ENCODE data around the gene LMF1. TPM values are rescaled to one million over a fixed set of nuclear protein-coding genes. Genes with fewer than 3 reads are reported as not detected.
"Not testable (repeated sequence)": the region's sequence is repeated elsewhere in the genome, so short reads cannot be mapped to it uniquely, and the experiment has no call there.

The LMF1 gene
- total RNA-seq, 3 donors from 2014 or later, result 14.1 to 26.4 (median 21.4) TPM

DNA sequence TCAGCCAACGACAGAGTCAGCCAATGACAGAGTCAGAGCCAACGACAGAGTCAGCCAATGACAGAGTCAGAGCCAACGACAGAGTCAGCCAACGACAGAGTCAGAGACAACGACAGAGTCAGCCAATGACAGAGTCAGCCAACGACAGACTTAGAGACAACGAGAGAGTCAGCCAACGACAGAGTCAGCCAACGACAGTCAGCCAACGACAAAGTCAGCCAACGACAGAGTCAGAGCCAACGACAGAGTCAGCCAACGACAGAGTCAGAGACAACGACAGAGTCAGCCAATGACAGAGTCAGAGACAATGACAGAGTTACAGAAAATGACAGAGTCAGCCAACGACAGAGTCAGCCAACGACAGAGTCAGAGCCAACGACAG is 22.9 kb downstream of the LMF1 start:
- H3K4me3 ChIP-seq; H3K36me3 ChIP-seq; H3K4me1 ChIP-seq; DNase-seq (ENCODE audit: low spot score in 2 of 2); H3K27me3 ChIP-seq; H3K9me3 ChIP-seq; H3K27ac ChIP-seq; intact Hi-C loops (cut with DNase I; ENCODE audit: low total_unique reads): not testable (repeated sequence)

DNA sequence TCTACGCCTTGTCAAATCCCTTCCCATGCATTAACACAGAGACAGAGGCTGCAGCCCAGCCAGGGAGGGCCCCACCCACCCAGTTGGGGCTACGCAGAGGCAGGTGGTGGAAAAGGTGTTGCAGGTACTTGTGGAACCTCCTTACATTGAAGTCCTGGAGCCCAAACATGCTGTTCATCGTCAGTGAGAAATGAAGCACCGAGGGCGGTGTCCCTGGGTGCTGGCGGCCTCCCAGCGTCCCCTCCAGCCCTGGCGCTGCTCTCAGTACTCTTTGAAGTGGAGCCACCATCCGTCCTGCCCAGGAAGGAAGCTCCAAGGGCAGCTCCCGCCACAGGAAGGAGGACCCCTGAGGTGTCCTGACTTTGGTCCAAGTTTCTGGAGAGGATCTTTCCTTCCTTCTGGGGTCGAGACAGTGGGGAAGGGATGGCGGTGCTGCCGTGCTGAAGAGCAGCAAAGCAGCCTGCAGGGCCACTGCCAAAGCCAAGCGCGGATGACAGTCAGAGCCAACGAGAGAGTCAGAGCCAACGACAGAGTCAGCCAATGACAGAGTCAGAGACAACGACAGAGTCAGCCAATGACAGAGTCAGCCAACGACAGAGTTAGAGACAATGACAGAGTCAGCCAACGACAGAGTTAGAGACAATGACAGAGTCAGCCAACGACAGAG is 23.4 kb downstream of the LMF1 start:
- no peaks in the 10 kb centered on the region for H3K27me3 ChIP-seq

DNA sequence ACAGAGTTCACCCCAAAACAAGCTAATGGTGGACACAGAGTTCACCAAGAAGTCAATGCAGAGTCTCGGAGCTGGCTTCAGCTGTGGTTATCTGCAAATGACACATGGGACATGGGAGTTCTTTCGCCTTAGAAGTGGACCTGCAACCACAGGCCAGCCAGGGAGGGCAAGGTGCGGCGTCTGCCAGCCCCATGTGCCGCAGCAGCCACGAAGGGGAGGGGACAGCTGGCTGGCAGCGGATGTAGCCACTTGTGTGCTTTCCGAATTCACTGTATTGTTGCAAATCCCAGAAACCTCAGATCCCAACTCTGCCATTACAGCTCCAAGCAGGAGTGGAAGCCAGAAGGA is 24.8 kb downstream of the LMF1 start:
- Histone ChIP-seq H3K4me1 (no peaks in the 10 kb centered on the region), H3K27ac (no peak overlapping the region), H3K27me3 (no peaks in the 10 kb centered on the region), H3K9me3 (peaks cover 7 to 19% of the 10 kb centered on the region in 2 donors), H3K36me3 (no peaks in the 10 kb centered on the region), H3K4me3 (no peak overlapping the region)
- TF ChIP-seq POLR2A (IDR thresholded peaks at IDR 0.05) (no peak), POLR2AphosphoS5 (IDR thresholded peaks at IDR 0.05) (no peak)
- TF ChIP-seq, protein P1, sequence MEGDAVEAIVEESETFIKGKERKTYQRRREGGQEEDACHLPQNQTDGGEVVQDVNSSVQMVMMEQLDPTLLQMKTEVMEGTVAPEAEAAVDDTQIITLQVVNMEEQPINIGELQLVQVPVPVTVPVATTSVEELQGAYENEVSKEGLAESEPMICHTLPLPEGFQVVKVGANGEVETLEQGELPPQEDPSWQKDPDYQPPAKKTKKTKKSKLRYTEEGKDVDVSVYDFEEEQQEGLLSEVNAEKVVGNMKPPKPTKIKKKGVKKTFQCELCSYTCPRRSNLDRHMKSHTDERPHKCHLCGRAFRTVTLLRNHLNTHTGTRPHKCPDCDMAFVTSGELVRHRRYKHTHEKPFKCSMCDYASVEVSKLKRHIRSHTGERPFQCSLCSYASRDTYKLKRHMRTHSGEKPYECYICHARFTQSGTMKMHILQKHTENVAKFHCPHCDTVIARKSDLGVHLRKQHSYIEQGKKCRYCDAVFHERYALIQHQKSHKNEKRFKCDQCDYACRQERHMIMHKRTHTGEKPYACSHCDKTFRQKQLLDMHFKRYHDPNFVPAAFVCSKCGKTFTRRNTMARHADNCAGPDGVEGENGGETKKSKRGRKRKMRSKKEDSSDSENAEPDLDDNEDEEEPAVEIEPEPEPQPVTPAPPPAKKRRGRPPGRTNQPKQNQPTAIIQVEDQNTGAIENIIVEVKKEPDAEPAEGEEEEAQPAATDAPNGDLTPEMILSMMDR (IDR thresholded peaks at IDR 0.05), result no peak
- DNase-seq (ENCODE audit: low spot score in 2 of 2), result no peak
- intact Hi-C loops (cut with DNase I; ENCODE audit: low total_unique reads), result no loop called here

More for the DNA sequence above, 23.4 kb downstream of the LMF1 start:
- intact Hi-C loops (cut with DNase I; ENCODE audit: low total_unique reads), result no loop called here
- Histone ChIP-seq H3K4me1 (no peaks in the 10 kb centered on the region), H3K36me3 (no peaks in the 10 kb centered on the region), H3K9me3 (peaks cover 5% of the 10 kb centered on the region in 2 donors), H3K27ac (no peak overlapping the region), H3K4me3 (no peak overlapping the region)
- TF ChIP-seq POLR2A (IDR thresholded peaks at IDR 0.05), result no peak
- TF ChIP-seq, protein P1 (IDR thresholded peaks at IDR 0.05), result no peak
- no peak for TF ChIP-seq POLR2AphosphoS5 (IDR thresholded peaks at IDR 0.05)
- DNase-seq (ENCODE audit: low spot score in 2 of 2), result no peak

DNA sequence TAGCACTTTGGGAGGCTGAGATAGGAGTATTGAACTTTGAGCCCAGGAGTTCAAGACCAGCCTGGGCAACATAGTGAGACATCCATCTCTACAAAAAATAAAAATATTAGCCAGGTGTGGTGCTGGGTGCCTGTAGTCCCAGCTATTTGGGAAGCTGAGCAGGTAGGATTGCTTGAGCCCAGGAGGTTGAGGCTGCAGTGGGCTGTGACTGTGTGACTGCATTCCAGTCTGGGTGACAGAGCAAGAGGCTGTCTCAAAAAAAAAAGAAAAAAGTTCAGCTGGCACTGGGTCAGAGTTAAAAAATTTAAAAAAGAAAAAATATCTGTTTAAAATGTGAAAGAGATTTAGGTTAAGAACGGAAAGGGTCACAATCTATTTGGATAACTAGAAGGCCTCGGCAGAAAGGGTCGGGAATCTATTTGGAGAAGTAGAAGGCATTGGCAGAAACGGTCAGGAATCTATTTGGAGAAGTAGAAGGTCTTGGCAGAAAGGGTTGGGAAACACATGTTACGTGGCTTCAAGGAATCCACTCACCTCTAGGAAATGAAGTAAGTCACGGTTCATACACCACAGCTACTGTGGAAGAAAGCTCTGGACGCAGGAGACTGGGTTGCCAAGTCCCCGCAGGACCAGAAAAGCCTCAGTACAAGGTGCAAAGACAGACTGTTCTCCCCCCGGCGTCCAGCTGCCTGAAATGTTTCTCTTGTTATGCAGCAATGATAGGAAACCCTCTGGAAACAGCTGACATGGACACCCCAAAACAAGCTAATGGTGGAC is 25.3 kb downstream of the LMF1 start:
- Histone ChIP-seq H3K4me3 (no peak overlapping the region), H3K27me3 (no peaks in the 10 kb centered on the region), H3K9me3 (peaks cover 7 to 20% of the 10 kb centered on the region in 2 donors), H3K36me3 (no peaks in the 10 kb centered on the region), H3K4me1 (no peaks in the 10 kb centered on the region), H3K27ac (no peak overlapping the region)
- no peak for DNase-seq (ENCODE audit: low spot score in 2 of 2)
- intact Hi-C loops (cut with DNase I; ENCODE audit: low total_unique reads), result no loop called here
- TF ChIP-seq, protein P1 (IDR thresholded peaks at IDR 0.05), result no peak
- no peak for TF ChIP-seq POLR2AphosphoS5 (IDR thresholded peaks at IDR 0.05)
- no peak for TF ChIP-seq POLR2A (IDR thresholded peaks at IDR 0.05)

DNA sequence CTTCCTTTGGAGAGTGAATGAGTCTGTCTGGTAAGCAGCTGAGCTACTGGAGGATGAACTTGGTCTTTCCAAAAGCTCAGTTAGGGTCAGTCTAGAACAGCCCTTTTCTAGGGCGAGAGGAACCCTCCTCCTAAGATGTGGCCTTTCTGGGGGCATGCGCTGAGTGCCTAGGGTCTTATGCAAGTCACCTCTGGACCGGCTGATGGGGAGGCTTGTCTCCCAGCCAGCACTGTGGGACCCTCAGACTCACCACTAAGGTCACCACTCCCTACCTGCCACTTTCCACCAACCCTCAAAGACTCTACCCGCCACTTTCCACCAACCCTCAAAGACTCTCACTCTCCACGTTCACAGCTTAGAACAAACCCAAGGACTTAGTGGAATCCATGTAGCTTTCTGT is 26.8 kb downstream of the LMF1 start:
- H3K4me3 ChIP-seq, result no peak overlapping the region
- intact Hi-C loops (cut with DNase I; ENCODE audit: low total_unique reads), result no loop called here
- H3K27me3 ChIP-seq, result no peaks in the 10 kb centered on the region
- TF ChIP-seq POLR2A (IDR thresholded peaks at IDR 0.05), result no peak
- TF ChIP-seq, protein P1 (IDR thresholded peaks at IDR 0.05), result no peak
- no peak for TF ChIP-seq POLR2AphosphoS5 (IDR thresholded peaks at IDR 0.05)
- H3K4me1 ChIP-seq, result no peaks in the 10 kb centered on the region
- no peaks in the 10 kb centered on the region for H3K36me3 ChIP-seq
- peaks cover 7 to 20% of the 10 kb centered on the region in 2 donors for H3K9me3 ChIP-seq
- H3K27ac ChIP-seq, result no peak overlapping the region
- no peak for DNase-seq (ENCODE audit: low spot score in 2 of 2)
